ENCODE data around the gene NECAB3.

NECAB3 gene

GRCh38 chr20:33663161-33664084 lies 10.8 kb downstream of the NECAB3 start:
- no peak for FAIRE-seq

- FAIRE-seq: no peak
Observed at GRCh38 chr20:33662172-33662571, 12.1 kb downstream of the NECAB3 start, which contains the start of gene C20orf144. Gene C20orf144 (plus strand): TSS chr20:33662327. CDS start chr20:33662346, 19 bp downstream.

DNA sequence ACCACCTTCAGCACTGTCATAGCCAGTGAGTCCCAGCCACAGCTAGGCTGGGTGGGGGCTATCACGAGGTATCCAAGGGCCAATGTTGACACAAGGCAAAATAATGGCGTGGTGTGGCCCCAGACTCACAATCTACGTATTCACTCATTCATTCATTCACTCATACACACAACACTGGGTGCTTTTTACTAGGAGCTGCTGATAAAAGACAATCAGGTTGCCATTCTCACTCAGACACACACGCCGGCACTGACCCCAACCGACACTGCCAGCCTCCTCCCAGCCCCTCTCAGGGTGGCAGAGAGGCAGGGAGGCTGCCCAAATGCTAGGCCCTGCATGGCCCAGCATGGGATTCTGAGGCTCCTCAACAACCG lies 13.6 kb downstream of the NECAB3 start:
- FAIRE-seq: no peak

DNA sequence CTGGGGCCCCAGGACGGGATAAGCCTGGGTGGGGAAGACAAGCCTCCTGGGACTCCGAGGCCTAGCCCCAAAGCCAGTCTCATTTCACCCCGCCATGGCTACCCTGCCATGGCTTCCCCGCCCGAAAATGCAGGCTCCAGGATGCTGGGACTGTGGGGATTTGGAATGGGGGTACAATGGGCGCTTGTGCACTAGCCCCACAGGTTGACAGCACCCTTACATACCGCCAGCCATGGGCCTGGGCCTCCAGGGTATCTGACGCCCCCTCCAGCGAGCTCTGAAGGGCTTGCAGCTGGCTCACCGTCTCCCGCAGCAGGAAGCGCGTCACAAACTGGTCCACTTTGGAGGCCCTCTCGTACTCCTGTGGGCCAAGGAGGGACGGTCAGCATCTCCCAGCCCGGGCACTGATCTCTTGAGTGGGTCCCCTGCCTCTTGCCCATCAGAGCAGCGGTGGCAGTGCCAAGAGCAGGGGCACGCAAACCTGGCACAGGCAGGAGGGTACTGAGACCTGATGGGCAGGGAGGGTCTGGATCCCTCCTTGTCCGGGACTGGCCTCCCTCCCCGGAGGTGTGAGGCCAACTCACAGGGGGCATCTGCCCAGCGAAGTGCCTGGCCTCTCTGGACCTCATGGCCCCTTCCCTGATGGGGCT lies 14.1 kb downstream of the NECAB3 start:
- no peak for FAIRE-seq

DNA sequence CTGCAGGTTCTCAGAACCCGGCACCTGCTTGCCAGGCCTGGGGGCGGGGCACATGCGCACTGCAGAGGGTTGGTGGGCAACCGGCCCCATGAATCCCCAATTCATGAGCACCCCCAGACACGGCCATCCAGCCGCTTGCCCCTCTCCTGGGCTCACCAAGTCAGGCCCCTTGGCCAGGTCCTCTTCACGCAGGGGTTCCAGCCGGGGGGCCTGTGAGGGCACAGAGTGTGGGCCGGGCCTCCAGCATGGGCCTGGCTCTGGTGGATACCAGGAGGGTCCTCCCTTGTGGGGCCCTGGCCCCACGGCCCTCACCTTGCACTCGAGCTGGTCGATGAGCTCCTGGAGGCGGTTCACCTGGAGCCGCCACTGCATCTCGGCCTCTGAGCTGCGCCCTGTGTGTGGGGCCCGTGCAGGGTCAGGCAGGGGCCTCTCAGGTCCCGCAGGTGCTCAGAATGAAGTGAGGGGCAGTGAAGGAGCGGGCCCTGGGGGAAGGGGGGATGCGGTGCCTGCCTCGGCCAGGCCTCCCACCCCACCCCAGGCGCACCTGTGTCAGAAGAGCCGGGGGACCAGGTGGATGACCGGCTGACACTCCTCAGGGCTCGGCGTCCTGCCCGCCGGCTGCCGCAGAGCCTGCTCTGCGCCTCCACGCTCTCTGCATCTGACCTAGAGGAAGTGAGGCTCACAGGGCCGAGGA lies 14.7 kb downstream of the NECAB3 start:
- FAIRE-seq: no peak

- no peak for FAIRE-seq
Observed at GRCh38 chr20:33658929-33659328, 15.3 kb downstream of the NECAB3 start.

- FAIRE-seq: no peak
Observed at GRCh38 chr20:33658510-33658909, 15.7 kb downstream of the NECAB3 start.

GRCh38 chr20:33657704-33658095 lies 16.5 kb downstream of the NECAB3 start:
- no peak for FAIRE-seq

DNA sequence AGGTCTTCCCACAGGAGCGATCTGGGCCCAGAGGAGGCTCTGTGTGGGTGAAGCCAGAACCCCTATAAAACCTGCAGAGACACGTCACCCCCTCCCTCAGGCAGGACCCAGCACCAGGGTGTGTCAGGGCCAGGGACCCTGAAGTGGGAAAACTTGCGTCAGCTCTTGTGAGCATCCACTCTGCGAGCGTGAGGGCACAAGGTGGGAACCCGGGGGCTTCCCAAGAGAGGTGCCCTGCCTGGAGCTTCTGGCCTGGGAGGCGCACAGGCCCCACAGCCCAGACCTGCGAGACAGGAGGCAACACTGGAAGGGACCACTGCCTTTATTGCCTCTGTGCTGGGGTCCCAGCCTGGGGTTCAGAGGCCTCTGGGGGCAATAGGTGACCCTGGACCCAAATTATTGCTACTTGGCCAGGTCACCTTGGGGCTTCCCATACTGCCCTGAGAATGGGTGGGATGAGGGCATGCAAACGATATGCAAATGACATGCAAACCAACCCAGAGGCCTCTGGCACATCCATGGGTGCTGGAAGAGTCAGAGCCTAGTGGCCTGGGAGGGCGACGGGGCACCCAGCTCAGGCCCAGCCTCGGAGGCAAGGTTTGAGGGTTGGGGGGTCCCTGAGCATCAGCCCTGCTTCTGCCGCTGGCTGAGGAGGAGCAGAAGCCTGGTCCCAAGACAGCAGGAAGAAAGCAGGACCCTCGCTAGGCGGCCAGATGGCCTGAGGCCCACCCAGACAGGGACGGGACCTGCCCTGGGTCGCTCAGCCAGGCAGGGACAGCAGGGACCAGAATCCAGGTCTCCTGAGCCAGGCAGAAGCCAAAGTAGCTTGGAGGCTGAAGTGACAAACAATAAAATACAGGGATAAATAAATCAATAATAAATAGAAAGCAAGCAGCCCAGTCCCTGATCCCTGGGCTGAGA lies 17.2 kb downstream of the NECAB3 start:
- FAIRE-seq: no peak

DNA sequence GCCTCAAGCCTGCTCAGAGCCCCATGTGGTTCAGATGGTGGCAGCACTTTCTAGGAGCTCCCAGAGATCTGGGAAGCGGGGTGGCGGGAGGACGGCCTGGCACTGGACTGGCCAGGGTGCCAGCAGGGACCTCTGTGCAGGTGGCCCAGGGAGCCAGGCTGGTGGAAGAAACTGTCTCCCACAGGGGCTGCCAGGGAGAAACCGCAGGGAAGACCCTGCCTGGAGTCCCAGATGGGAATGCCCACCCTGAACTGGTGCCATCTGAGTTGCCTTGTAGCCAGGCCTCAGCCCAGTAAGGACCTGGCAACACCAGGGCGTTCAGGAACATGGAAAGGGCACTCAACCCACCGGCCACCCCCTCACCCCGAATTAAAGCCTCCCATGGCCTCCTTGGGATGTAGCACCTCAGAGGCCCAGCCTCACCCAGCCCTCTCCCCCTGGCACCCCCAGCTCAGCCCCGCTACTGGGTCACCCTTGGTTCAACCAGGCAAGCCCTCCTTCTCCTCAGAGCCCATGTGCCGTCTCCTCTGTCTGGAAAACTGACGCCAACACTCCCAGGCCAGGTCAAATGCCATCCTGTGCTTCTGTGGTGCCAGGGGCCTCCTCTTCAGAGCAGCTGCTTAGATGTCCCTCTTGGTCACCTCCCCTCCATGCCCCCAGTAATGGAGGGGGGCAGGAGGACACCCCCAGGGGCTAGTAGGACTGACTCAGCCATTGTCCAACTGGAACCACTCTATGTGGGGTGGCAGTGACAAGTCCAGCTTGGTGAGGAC lies 18.0 kb downstream of the NECAB3 start:
- no peak for FAIRE-seq

GRCh38 chr20:33655164-33655563 lies 19.1 kb downstream of the NECAB3 start:
- no peak for FAIRE-seq

DNA sequence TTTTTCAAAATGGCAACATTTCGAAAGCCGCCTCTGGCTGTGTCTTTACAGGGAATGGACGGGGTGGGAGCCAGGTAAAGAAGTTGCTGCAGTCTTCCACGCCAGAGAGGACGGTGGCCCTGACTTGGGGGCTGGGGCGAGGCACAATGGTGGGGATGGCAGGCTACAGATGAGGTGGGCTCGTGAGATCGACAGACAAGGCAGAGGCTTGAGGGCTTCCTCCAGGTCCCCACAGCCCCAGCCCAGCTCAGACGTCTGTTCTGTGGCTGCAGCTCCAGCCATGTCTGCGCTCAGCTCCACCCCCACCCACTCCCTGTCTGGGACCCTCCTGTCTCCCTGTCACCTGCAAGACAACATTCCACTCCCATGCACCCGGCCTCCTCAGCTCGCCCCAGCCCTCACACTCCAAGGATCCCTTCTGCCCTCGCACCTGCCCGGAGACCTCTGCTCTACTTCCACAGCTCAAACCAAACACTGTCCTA lies 19.5 kb downstream of the NECAB3 start:
- no peak for FAIRE-seq

DNA sequence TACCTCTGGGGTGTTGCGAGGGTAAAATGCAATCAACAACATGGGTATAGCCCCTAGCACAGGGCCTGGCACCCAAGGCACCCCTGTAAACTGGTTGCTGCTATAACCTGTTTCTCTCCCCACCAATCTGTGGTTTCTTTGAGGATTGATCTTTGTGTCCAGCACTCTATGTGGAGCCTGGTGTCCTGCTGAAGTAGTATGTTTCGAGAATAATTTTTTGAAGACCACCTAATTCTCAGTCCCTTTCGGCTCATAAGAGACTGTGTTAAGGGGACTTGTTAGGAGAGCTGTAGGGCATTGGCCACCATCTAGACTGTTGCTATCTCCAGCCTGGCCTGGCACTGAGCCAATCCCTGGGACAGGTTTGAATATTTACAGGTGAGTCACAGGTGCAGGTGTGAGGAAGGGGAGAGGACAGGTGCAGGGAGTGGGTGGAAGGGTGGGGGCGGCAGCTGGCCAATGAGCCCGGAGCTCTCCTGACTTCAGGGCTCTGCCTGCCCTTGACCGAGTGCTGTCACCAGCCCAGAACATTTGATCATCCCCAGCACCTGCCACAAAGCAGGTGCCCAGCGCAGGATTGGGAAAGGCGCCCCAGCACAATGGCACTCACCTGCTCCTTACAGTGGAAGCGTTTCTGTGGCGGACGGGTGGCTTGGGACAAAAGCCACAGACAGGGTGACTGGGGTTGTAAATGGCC lies 20.2 kb downstream of the NECAB3 start:
- FAIRE-seq: no peak

DNA sequence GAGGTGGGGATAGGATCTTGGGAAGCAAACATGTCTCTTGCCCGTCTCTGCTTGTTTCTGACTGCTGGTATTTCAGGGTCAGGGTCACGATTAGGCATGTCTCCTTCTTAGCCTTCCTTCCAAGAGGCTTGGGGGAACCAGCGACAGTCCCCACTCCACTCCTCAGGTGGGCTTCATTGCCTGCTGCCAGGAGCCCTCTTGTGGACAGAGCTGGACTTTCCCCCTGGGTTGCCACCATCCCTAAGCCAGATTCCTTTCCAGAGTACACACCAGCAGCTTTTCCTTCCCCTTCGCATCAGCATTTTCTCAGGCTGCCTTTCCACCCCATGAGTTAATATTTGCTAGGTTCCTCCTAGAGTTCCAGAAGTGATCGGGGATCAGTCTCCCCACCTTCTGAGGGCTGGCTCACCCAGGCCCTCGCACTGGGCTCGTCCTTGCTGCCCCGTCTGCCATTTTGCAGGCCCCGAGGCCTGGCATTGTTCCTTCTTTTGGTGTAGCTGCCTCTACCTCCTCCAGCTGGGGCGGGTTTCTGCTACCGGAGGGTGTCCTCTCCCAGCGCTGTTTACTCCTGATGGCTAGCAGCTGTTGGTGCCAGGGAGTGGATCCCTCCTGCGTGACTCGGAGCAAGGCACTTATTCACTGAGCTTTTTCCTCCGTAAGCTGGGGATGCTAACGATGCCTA lies 20.9 kb downstream of the NECAB3 start:
- no peak for FAIRE-seq

GRCh38 chr20:33651562-33652048 lies 22.6 kb downstream of the NECAB3 start:
- no peak for FAIRE-seq

- no peak for FAIRE-seq
Observed at GRCh38 chr20:33650753-33651561, 23.3 kb downstream of the NECAB3 start.

DNA sequence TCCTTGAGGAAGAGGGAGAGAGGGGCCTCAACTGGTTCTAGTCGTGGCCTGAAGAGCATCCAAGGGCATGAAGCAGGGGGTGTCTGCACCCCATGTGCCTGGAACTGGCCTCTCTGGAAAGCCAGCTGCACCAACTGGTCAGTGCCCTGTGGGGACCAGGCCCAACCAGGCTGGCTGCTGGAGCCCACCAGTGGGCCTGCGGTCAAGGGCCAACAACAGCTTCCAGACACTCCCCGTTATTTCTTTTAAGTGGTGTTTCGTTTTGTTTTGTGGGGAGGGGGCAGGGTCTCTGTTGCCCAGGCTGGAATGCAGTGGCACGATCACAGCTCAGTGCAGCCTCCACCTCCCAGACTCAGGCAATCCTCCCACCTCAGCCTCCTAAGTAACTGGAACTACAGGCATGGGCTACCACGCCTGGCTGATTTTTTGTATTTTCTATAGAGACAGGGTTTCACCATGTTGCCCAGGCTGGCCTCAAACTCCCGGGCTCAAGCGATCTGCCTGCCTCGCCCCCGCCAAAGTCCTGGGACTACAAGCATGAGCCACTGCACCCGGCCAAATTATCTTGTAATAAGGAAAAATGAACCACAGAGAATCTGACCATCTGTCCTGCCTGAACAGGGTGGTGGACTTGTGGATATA lies 24.0 kb downstream of the NECAB3 start:
- no peak for FAIRE-seq

DNA sequence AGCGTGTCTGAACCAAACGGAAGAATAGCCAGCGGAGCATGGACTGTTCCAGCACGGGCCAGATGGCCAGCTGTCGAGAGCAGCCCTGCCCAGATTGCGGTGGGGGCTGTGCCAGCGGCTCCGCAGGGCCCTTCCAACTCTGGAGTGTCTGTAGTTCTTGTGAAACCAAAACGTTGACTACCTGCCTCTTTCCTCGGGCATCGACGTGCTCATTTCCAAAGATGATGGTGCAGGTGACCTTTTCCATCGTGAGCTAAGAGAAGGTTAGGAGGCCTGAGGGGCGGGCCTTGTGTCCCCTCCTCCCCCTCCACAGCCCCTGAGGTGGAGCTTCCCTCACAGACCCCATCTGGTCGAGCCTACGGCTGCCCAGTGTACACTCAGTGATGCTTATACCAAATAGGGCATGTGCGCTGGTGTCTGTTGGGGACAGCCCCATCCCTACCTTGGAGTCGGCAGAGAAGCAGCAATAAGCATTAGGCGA lies 25.0 kb downstream of the NECAB3 start:
- no peak for FAIRE-seq

Measured in islet of Langerhans (tissue), 1 donor.